Activated T-cell treated with anti-CD3 and anti-CD28 coated beads, Interleukin-2, amount 50 U/mL, for 1 hour (primary cell): ENCODE data around the gene INTS6.

Experiments
- DNase-seq: peaks from one replicate; pipeline ENCODE4 v3.0.0-alpha.2; 2020

Gene INTS6

DNA sequence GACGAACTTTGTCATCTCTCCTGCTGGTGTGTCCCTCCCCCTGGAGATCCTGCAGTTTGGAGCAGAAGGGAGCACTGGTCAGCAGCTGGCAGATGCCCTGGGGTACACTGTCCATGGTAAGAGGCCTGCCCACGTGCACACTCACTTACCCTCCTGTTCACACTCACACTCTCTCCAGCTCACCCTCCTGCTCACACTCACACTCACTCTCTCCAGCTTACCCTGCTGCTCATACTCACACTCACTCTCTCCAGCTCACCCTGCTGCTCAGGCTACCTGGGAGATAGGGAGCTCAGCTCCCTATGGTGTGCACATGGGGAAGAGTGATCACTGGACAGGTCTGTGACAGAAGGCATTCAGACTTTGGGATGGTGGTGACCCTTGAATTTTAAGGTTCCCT, 111.6 kb downstream of the INTS6 start:
- DNase-seq: no peak

DNA sequence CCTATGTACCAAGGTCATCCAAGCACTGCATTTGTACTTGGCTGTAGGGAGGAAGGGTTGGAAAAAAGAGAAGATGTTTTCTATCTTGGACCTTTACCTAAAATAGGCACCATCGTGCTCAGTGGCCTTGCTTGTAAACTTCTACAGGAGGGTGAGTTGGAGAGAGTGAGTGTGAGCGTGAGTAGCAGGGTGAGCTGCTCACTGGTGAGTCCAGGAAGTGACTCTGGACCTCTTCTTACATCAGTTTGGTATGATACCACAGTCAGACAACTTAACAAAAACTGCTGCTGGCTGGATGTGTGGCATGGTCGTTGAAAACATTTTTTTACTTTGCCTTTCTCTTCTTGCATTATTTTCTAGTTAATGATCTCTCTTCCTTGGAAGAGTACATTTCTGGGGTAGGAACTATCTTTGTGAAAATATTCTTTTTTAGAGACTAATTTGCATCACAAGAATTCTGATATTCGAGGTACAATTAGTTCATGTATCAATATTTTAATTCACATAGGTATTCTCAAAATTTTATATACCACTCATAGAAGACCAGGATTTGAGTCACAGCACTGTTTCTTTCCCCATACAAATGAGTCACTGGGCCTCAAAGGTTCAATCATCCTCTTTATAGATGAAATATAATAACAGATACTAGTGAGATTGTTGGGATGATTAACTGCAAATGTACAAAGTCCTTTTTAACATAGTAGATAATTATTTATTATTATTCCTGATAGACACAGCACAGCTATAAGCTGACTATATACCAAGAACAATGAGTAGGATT, 112.7 kb downstream of the INTS6 start:
- DNase-seq: no peak

DNA sequence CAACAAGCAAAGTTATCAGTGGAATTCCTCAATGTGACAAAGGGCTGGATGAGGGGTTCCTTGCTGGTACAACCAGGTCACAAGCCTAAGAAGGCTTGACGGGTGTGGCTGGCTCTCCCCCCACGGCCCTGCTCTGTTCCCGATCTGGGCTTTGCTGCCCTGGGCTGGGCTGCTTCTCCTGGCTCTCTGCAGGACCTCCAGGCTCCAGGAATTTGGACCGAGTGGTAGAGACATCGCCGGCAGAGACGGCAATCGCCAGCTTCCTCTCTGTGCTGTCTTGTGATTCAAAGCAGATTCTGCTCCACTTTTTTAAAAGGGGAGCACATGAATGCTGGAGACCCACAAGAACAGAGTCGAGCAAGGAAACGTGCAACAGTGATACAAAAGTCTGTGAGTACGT, 113.5 kb downstream of the INTS6 start, which contains the start of gene SERPINE3:
Gene SERPINE3 (plus strand): TSS at position 338 of the 400 bp plus-strand sequence. CDS start 1,401 bp downstream, outside the sequence.
- DNase-seq: no peak

DNA sequence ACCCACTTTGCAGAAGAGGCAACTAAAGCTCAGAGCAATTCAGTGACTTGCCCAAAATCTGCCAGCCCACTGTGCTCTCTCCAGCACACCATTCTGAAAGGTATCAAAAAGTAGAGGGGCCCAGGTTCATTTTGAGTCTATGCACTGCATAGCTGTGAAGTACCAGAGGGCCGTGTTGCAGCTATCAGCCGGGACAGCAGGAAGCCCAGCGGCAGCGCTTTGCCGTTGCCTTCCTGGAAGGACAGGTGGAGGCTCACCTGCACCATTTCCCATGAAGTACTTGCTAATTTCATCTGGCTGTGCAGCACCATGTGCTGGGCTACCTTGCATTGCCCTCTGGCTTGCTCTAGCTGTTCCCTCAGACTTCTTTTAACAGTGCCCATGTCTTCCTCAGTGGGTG, 116.1 kb downstream of the INTS6 start:
- DNase-seq: no peak

DNA sequence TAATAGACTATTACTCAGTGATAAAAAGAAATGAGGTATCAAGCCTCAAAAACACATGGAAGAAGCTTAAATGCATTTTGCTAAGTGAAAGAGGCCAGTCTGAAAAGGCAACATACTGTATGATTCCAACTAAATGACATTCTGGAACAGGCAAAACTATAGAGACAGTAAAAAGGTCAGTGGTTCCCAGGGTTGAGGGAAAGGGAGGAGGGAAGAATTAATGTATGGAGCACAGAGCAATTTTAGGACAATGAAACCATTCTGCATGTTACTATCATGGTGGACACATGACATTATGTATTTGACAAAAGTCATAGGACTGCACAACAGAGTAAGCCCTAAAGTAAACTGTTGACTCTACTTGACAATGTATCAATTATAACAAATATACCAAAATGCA, 119.0 kb downstream of the INTS6 start:
- no peak for DNase-seq

DNA sequence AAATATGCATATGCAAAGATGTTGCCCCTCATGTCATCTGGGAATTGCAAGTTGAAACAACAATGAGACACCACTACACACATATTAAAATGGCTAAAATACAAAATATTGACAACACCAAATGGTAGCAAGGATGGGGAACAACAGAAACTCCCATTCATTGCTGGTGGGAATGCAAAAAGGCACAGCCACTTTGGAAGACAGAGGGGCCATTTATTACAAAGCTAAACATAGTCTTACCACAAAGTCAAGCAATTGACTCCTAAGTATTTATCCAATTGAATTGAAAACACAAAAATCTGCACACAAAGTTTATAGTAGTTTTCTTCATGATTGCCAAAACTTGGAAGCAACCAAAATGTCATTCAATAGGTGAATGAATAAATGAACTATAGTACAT, 119.4 kb downstream of the INTS6 start:
- DNase-seq: no peak

DNA sequence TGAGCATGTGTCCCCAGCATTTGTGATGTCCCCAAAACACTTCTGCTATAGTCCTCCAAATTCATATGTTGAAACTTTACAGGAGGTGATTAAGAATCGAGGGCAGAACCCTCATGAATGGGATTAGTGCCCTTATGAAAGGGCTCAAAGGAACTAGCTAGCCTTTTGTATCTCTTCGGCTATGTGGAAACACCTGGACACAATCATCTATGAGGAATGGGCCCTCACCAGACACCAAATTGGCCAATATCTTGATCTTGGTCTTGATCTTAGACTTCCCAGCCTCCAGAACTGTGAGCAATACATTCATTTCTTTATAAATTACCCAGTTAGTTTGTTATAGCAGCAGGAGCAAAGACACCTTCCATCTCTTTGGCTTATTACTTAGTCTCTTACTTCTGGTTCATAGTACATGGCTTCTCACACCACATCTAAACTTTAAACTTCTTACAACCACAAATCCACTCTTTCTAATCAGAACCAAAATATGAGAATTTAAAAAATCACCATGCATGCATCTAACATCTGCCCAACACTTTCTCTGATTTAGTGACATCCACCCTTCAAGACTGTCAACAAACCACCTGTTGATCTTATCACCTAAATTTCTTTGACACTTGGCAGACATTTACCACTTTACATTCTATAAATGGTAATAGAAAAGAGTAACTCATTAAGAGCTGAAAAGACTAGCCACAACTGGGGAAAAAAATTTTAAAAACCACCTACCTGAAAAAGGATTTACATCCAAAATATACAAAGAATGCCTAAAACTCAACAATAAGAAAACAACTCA, 120.1 kb downstream of the INTS6 start:
- no peak for DNase-seq

DNA sequence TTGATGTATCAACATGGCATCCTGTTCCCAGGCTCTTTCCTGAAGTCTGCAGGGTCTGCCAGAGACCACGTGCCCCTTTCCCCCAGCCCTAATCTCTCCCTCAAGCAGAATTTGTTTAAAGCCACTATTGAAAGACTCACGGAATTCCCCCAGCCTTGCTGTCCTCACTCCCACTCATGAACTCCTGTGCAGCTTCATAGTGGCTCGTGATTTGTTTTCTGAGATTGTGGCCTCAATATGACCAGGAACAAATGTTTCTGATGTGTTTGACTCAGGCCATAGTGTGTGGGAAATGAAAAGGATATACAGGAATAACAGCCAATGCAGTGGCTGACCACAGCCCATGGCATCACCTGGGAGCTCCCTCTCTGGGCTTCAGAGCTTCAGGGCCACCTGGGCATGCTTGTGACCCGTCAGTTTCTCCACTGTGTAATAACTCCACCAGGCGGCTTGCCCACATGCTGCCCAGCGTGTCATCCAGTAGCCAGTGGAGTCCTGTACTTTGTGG, 121.4 kb downstream of the INTS6 start:
- no peak for DNase-seq

DNA sequence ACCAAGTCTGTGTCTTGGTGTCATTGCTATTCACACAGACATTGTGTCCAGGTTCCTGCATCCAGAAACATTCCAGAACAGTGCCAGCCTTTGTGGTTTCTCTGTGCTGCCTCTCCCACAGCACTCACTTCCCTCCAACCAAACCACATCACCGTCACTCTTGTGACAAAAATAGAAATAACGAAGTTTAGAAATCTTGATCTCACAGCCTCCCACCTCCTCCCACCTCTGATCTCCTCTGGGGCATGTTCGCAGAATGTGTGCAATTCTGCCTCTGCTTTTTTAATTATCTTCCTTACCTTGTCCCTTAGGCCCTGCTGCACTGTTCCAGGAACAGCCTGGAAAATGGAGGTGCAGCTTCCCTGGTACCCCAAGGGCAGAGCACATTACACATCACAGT, 122.0 kb downstream of the INTS6 start:
- DNase-seq: no peak

DNA sequence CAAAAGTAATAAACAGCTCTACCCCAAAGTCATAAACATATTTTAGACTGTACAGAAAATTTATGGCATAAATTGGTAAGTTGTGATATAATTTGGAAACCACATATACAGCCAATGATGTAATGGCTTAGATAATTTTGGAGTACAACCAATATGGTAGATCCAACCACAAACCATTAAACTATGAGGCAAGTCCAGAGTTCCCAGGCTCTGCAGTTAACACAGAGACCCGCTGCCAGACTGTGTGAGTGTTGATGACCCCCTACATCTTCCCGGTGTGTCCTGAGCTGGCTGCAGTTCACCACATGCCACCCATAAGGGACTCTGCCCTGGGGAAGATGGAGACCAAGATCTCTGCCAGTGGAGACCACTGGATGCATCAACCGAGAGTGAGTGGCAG, 123.2 kb downstream of the INTS6 start:
- DNase-seq: no peak

DNA sequence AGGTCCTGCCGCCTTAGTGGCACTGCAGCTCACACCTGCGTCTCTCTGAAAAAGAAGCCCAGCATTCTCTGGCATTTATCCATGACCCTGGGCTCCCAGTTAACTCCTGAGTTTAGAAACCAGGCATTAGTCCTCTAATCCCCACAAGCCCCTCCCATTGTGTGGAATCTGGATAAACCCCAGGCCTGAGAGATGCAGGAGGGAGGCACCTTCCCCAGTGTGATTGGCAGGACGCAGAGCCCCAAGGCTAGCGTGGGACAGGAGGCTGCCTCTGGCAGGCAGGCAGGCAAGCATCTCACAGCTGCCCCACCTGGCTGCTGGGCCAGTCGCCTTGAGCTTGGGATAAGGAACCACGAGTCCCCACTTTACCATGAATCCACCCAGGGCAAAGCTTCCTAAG, 124.3 kb downstream of the INTS6 start:
- no peak for DNase-seq

DNA sequence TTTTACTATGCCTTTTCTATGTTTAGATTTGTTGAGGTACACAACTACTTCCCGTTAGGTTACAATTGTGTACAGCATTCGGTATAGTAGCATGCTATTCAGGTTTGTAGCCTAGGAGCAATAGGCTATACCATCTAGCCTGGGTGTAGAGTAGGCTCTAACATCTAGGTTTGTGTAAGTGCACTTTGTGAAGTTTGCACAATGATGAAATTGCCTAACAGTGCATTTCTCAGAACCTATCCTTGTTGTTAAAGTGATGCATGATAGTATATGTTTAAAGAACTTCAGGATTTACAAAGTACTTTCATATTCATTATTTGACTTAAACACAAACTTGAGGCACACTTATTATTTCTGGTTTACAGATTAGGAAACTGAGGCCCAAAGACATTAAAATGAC, 124.9 kb downstream of the INTS6 start:
- DNase-seq: no peak

DNA sequence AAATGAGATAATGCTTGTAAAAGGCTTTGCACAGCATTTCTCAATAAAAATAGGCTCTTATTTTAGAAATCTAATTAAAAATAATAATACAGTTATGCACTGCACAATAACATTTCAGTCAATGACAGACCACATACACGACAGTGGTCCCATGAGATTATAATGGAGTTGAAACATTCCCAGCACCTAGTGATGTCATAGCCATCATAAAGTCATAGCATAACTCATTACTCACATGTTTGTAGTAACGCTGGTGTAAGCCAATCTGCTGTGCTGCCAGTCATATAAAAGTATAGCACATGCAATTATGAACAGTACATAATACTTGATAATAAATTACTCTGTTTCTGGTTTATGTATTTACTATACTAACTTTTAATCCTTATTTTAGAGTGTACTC, 126.1 kb downstream of the INTS6 start:
- DNase-seq: no peak

DNA sequence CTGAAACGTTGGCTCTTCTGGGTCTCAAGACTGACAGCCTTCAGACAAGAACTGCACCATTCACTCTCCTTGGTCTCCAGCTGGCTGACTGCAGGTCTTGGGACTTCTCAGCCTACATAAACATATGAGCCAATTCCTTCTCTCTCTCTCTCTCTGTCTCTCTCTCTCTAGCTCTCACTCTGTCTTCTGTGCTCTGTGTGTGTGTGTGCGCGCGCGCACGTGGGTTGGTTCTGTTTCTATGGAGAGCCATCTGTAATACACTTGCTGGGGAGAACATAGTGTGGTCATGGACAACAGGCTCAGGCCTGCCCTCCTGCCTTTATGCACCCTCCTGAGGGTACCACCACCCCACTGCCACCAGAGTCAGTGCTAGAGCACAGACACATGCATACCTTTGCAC, 127.0 kb downstream of the INTS6 start:
- no peak for DNase-seq

DNA sequence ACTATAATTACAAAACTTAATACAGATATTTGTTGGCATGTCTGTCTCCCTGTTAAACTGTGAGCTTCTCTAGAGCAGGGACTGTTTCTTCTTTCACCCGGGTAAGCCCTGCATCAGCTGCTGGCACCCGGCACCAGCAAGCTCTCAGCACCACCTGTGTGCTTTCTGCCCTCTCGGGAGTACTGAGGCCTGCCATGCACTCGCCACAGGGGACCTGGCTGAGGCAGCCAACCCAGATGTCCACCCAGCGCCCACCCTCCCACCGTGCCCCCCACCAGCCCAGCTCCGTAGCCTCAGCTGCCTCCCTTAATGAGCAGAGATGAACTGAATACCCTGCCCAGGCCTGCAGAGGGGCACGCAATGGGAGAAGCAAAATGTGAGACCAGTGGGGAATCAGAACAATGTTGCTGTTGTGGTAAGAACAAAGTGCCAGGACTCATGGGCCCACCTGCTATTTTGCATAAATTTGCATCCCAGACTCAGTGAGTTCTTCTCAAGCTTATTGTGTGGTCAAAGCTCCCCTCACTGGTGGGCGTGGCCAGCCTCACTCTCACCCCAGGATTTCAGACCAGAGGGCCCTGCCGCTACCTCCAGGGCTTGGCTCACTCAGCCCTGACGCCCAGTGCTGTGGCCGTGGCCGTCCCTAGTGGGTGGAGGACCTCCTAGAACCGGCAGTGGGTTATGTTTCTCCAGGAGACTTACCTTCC, 128.0 kb downstream of the INTS6 start:
- no peak for DNase-seq

DNA sequence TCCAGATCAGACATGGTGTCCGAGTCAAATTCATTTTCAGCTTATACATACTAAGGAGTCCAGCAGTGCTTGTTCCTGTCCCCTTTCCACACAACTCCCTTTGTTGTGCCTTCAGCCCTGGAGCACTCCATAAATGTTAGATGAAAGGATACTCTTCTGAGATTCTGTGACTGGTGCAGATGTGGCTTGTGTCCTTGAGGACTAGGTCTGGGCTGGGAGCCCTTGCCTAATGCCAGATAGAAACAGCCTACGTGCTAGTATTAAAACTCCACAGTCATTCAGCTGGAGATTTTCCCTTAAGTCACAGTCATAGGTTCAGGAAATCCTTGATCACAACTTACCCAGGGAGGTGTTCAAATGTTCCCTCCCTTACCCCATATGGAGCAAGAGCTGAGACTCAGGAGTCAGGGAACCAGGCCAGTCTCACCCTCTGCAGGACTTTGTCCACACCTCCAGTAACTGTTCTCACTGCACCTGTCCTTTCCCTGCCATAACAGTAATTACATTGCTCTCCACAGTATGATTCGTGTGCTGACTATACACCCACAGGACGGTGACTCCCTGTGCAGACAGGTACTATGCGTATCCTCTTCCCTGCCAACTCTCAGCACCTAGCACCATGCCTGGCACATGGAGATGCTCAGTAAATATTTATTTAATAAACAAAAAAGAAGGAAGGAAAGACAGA, 128.9 kb downstream of the INTS6 start:
- DNase-seq: no peak

DNA sequence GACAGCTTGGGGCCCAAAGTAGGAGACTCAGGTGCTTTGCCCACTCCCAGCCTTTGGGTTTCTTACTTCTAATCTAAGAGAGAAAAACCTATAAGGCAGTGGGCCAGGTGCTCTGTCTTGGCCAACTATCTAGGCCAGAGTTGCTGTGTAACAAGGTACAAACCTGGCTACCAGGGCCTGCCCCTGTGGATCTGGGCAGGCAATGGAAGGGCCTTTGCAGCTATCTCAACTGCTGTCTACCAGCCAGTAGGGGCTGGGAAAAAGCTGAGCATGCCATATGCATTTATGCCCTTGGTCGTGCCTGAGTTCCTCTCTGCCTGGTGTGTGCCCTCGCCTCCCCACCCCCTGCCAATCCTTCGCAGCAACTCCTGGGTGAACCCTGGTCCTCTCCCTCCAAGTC, 130.0 kb downstream of the INTS6 start:
- DNase-seq: no peak

DNA sequence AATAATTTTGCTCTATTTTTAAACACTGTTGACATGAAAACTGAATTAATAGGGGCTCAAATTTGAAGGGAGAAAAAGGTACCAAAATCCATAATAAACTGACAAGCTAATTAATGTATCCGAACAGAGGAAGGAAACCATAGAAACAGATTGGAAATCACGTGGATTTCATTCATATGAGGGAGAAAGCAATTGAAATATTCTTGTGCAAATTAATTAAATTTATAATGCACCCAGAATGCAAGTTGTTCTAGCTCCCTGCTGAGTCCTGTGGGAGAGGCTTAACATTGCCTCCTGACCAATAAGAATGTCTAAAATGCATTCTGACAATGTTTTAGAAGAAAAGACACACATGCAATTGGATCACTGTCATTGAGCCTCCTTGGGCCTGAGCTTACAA, 131.0 kb downstream of the INTS6 start:
- no peak for DNase-seq

DNA sequence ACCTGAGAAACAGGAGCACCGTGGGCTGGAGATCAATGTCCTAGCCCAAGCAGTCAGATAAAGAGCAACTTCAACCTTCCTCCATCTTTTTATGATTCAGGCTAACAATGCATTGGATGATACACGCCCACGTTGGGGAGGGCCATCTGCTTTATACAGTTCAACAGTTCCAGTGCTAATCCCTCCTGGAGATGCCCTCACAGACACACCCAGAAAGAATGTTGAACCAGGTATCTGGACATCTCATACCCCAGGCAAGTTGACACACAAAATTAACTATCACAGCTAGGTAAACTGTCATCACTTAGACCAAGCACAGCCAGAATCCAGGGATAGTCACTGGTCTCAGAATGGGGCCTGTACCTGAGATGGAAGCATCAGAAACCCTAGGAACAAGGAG, 134.0 kb downstream of the INTS6 start:
- DNase-seq: no peak

DNA sequence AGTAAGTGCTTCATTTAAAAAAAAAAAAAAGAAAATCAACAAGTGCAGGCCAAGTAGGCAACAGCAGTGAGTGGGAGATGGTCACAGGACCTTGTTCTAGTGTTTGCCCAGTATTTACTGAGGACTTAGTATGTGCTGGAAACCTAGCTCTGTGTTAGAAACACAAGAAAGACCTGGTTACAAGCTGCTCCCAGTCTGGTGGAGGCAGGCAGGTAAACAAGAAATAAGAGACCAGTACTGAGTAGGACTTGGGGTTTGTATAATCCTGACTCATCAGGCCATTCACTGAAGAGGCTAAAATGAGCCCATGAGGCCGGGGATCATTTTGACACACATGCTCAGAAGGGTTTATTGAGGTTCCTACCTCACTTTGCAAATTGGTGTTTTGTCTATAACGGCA, 134.8 kb downstream of the INTS6 start:
- DNase-seq: no peak

DNA sequence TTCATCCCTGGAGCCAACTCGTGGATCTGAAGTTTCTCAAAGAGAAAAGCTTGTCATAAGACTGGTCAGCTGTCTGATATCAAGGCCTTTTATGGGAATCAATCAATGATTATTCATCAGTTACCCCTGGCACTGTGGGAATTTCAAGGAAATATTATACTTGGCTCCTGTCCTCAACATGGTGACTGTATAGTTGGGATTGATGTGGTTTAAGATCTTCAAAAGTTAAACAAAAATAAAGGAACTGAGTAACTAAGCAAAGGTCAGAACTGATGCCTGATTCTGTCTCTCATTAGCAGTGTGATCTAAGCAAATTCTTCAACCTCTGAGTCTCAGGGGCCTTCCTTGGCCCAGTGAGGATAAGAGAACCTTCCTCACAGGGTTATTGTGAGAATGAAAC, 135.6 kb downstream of the INTS6 start:
- DNase-seq: no peak

DNA sequence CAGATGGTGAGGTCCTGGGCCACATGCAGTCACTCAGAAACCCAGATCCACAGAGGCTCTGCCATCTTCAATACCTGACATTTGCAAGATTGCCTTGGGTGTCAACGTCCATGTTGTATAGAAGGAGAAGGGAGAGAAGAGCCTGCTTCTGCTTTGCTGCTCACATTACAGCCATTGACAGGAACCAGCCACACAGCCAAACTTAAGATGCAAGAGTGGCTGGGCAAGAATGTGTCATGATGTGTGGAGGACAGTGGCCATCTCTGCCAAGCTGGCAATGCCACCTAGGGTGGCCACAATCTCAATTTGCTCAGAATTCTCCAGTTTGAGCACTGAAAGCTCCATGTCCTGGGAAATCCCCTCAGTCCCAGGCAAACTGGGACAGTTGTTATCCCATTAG, 139.2 kb downstream of the INTS6 start:
- DNase-seq: no peak

DNA sequence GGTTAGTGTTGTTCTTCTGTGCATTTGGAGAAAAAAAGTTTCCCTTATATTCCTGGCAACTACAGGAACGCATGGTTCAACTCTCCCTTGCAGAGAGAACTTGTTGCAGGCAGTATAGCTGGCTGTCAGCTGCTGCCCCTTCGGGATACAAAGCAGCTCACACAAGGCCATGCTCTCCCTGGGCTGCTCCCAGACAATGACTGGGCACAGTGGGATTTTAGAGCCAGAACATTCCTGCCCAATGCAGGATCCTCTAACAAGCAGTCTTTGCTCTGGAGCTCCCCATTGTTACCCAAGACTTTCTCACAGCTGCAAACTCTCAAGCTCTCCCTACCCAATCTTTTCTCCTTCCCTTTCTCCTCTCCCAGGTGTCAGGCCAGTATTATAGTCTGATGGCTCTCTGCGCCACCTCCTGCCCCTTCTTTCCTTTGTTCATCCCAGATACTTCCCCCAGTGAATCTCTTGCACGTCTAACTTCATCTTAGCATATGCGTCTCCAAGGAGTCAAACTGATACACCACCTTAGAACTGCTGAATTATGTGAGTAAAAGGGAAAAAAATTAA, 140.8 kb downstream of the INTS6 start:
- no peak for DNase-seq
